AG09319 (cell line): ENCODE data around the gene NUDT3.
"Not testable (repeated sequence)": the region's sequence is repeated elsewhere in the genome, so short reads cannot be mapped to it uniquely, and the experiment has no call there.

Experiments used
- DNase-seq: peaks from one replicate; pipeline ENCODE4 v3.0.0-alpha.2; 2010; ENCODE audit warnings: low read depth; ENCODE audit errors: extremely low read depth
- CTCF ChIP-seq: IDR thresholded peaks from 2 replicates; pipeline ENCODE4 v1.5.1; 2011; ENCODE audit warnings: low read depth, mild to moderate bottlenecking, inconsistent platforms, low read length, moderate library complexity

Gene NUDT3

DNA sequence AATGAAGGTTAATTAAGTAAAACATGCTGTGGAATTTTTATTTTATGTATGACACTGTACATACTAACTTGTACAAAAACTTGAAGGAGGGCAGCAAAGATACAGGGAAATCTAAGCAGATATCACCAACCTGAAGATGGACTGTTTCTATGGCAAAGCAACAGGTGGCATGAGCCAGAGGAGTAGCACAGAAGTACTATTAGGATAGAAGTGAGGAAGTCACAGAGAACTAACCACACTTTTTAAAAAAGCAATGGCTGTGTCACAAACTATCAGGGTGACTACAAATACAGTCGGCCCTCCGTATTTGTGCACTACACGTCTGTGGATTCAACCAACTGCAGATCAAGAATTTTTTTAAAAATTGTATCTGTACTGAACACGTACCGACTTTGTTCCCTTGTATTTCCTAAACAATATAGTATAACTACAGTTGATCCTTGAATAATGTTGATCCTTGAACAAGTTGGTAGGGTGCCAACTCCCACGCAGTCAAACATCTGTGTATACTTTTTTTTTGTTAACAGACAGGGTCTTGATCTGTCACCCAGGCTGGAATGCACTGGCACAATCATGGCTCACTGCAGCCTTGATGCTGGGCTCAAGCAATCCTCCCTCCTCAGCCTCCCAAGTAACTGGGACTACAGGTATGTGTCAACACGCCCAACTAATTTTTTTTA lies 61.0 kb downstream of the NUDT3 start:
- no peak for DNase-seq
- TF ChIP-seq CTCF: no peak

GRCh38 chr6:34329814-34330213 lies 62.7 kb downstream of the NUDT3 start:
- not testable (repeated sequence) for DNase-seq

DNA sequence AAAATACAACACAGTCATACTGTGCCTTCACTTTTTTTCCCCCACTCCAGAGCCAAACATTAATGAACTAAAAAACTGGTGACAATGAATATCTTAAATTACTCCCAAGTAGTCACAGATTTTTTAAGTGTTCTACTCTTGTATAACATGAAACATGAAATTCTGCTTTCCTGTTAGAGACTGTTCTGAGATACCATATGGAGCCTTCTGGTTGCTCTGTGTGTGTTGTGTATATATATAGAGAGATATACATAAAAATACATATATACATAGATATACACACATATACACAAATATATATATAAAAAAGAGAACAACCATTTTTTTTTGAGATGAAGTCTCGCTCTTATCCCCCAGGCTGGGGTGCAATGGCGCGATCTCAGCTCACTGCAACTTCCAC lies 63.5 kb downstream of the NUDT3 start:
- no peak for DNase-seq
- TF ChIP-seq CTCF: no peak

- not testable (repeated sequence) for DNase-seq
Observed at GRCh38 chr6:34327313-34328205, 64.9 kb downstream of the NUDT3 start.

DNA sequence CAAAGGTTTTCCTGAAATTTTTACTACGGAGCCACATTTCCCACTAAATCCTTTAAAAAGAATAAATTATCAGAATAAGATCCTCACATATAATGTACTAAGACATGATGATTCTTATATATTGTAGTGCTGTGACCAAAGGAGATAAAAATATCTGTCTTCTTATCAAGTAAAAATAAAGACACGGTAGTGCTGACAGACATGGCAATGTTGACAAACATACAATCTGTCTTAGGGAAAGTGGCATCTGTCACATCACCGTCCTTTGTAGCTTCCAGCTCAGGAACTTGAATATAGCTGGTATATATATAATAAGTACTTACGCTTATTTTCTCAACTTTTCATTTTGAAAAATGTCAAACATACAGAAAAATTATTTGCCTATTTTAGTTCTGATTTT lies 66.8 kb downstream of the NUDT3 start:
- no peak for TF ChIP-seq CTCF
- DNase-seq: no peak

- peak; percentile 25 for DNase-seq
- no peak for TF ChIP-seq CTCF
Observed at GRCh38 chr6:34324738-34325444, 67.6 kb downstream of the NUDT3 start.

- not testable (repeated sequence) for DNase-seq
Observed at GRCh38 chr6:34324221-34324620, 68.2 kb downstream of the NUDT3 start.

DNA sequence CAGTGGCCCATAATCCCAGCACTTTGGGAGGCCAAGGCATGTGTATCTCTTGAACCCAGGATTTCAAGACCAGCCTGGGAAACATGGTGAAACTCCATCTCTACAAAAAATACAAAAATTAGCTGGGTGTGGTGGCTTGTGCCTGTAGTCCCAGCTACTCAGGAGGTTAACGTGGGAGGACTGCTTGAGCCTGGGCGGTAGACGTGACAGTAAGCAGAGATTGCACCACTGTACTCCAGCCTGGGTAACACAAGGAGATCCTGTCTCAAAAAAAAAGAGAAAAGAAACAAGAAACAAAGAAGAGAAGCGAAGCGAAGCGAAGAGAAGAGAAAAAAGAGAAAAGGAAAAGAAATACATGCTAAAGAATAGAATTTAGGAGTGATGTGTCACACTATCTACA lies 69.2 kb downstream of the NUDT3 start:
- no peak for DNase-seq
- TF ChIP-seq CTCF: no peak
